HG03432 (cell line): ENCODE results near the gene EFCAB8.

Experiments
- ATAC-seq: cut with Tn5 transposase; IDR thresholded peaks from one replicate; pipeline ENCODE4 v1.9.1; 2021; ENCODE audit warnings: mild to moderate bottlenecking, moderate library complexity; ENCODE audit not compliant: unreplicated experiment

Gene EFCAB8

GRCh38 chr20:32909896-32910571, 51.3 kb downstream of the EFCAB8 start:
- ATAC-seq, result no peak

GRCh38 chr20:32911355-32911754, 52.6 kb downstream of the EFCAB8 start:
- no peak for ATAC-seq

GRCh38 chr20:32912688-32913087, 54.0 kb downstream of the EFCAB8 start:
- no peak for ATAC-seq

- ATAC-seq, result no peak
Measured at GRCh38 chr20:32914031-32914430, 55.3 kb downstream of the EFCAB8 start.

- ATAC-seq, result no peak
Measured at GRCh38 chr20:32917191-32917950, 58.6 kb downstream of the EFCAB8 start.

- ATAC-seq, result no peak
Measured at GRCh38 chr20:32918296-32918695, 59.6 kb downstream of the EFCAB8 start.

GRCh38 chr20:32918751-32919150, 60.0 kb downstream of the EFCAB8 start:
- no peak for ATAC-seq

- no peak for ATAC-seq
Measured at GRCh38 chr20:32920066-32920465, 61.3 kb downstream of the EFCAB8 start.

GRCh38 chr20:32920530-32921298, 62.0 kb downstream of the EFCAB8 start:
- no peak for ATAC-seq

GRCh38 chr20:32922466-32922865, 63.7 kb downstream of the EFCAB8 start:
- no peak for ATAC-seq

- no peak for ATAC-seq
Measured at GRCh38 chr20:32924781-32925180, 66.1 kb downstream of the EFCAB8 start.

- no peak for ATAC-seq
Measured at GRCh38 chr20:32925481-32926196, 66.9 kb downstream of the EFCAB8 start.

GRCh38 chr20:32929162-32929561, 70.4 kb downstream of the EFCAB8 start:
- no peak for ATAC-seq

GRCh38 chr20:32930181-32930580, 71.5 kb downstream of the EFCAB8 start:
- ATAC-seq, result no peak

GRCh38 chr20:32930701-32931100, 72.0 kb downstream of the EFCAB8 start:
- no peak for ATAC-seq

GRCh38 chr20:32934580-32934979, 75.9 kb downstream of the EFCAB8 start:
- no peak for ATAC-seq

- ATAC-seq, result no peak
Measured at GRCh38 chr20:32941155-32941885, 82.6 kb downstream of the EFCAB8 start.

GRCh38 chr20:32943490-32944052, 84.8 kb downstream of the EFCAB8 start:
- no peak for ATAC-seq

GRCh38 chr20:32945710-32946221, 87.0 kb downstream of the EFCAB8 start:
- no peak for ATAC-seq

GRCh38 chr20:32946629-32947028, 87.9 kb downstream of the EFCAB8 start:
- no peak for ATAC-seq
